ENCODE data around the gene UBR7.
A peak's percentile ranks its signal among the peaks of the same experiment; 100 is the strongest.
"Not testable (repeated sequence)": the region's sequence is repeated elsewhere in the genome, so short reads cannot be mapped to it uniquely, and the experiment has no call there.

The UBR7 gene

DNA sequence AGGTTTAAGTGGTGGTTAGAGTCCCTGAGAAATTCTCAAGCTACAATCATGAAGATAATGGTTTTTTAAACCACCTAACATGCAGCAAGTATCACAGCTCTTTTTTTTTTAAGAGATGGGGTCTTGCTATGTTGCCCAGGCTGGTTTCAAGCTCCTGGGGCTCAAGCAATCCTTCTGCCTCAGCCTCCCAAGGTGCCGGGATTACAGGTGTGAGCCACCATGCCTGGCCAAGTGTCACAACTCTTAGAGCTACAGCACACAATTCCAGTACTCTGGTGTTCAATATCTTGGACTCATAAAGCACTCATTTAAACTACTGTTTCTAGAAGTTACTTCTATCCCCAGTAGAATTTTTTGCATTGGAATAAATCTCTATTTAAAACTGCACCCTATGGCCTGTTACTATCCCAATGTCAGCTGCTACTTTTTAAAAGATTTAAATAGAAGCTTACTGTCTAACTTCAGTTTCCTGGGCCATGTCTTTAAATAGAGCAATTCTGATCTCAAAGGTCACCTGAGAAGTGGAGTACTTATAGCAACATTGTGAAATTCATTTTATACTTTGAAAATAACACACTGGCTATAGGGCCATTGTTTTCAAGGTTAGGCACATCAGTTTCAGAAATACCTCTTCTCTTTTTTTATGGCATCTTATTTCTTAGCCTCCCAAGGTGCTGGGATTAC lies 11.6 kb upstream of the UBR7 start:
- DNase-seq (ENCODE audit: low spot score): no peak

DNA sequence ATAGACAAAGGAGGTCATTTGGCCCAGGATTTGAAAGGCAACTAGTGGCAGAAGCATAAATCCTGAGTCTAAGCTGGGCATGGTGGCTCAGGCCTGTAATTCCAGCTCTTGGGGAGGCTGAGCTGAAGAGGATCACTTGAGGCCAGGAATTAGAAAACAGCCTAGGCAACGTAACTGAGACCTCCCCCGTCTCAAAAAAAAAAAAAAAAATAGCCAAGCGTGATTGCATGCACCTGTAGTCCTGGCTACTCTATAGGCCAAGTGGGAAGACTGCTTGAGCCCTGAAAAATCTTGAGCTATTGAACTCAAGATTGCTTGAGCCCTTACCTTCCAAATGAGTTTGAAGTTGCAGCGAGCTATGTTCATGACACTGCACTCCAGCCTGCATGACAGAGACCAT lies 8.0 kb upstream of the UBR7 start:
- no peak for DNase-seq (ENCODE audit: low spot score)

DNA sequence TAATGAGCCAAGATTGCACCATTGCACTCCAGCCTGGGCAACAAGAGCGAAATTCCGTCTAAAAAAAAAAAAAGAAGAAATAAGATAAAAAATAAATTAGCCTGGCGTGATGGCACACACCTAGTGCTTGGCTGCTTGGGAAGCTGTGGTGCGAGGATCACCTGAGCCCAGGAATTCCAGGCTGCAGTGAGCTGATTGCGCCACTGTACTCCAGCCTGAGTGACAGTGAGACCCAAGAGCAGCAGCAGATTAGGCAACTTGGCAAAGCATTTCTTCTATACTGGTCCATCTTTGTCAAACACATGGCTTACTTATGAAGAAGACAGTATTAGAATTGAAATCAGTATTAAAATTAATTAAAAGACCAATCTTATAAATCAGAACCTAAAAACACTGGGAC lies 6.5 kb upstream of the UBR7 start:
- no peak for DNase-seq (ENCODE audit: low spot score)

DNA sequence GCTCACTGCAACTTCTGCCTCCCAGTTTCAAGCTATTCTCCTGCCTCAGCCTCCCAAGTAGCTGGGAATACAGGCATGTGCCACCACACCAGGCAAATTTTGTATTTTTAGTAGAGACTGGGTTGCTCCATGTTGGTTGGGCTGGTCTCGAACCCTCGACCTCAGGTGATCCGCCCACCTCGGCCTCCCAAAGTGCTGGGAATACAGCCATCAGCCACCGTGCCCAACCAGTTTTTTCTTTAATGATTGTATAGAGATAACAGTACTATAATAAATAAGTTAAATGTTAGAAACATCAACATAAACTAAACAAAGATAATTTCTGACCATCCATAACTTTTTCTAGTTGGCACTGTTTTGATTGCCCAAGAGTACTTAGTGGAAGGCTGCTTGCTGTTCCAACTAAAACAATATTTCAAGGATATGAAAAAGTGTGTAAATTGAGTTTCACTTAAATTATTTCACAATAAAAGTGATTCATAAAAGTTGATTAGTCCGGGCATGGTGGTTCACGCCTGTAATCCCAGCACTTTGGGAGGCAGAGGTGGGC lies 5.8 kb upstream of the UBR7 start:
- no peak for DNase-seq (ENCODE audit: low spot score)

DNA sequence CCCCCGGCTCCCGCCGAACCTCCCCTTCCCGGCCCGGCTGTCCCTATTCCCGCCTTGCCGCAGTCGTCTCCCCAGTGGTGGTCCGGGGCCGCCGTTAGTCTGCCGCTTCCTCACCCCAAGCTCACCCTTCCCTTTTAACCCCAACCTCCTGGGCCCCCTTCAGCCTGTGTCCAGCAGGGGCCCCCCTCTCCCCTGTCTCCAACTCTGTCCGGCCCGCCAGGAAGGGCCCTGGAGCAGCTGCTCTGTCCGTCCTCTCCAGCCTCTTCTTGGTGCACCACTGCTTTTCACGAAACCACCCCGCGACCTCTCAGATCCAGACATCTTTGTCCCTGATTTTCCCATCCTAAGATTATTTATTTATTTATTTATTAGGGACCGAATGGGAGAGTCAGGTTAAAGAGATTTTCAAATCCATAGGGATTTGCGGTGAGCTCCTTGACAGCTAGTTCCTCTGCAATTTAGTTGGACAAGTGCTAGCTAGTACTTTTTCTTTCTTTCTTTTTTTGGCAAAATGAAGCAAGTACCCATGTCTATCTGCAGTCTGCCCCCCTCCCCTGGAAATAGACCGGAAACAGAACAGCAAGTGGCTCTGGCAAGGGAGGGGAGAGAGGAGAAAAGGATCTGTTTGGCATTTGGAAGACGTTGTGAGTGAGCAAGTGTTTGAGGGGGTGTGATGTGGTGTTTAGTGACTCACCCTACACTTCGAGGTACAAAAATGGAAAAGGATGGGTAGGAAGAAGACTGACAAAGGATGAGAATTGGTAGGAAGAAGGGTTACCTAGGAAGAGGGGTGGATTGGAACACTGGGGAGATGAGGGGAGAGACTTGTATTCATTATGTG lies 632 bp downstream of the UBR7 start:
- peak; percentile 50 for DNase-seq (ENCODE audit: low spot score)

DNA sequence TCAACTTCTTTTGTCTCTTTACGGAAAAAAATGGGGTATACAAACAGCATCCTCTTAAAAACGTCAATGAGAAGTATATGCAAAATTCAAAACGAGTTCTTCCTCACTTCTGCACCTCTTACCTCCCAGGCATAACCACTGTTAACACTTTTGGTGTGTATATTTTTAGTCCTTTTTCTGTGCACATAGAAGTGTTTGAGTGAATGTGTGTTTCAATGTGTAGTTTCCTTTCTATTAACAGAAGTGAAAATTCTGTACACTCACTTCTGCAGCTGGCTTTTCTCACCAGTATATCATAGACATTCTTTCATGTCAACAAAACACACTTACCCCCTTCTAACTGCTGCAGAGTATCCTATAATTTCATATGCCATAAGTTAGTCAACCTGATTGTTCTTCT lies 5.4 kb downstream of the UBR7 start:
- no peak for DNase-seq (ENCODE audit: low spot score)

DNA sequence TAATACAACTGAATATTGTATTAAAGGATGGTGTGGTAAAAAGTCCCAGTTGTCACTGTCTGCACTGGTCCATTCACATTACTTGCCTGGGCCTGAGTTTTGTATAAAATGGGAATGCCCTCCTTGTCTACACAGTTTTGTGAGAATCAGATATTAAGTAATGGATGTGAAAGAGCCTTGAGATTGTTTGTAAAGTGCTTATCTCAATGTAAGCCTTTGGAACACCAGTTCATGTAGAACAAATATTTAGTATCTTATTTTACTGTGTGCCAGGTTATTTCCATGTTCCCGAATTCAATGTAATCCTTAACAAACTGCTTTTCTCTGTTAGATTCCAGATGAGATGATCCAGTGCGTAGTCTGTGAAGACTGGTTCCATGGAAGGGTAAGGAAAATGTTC lies 7.5 kb downstream of the UBR7 start:
- no peak for DNase-seq (ENCODE audit: low spot score)

DNA sequence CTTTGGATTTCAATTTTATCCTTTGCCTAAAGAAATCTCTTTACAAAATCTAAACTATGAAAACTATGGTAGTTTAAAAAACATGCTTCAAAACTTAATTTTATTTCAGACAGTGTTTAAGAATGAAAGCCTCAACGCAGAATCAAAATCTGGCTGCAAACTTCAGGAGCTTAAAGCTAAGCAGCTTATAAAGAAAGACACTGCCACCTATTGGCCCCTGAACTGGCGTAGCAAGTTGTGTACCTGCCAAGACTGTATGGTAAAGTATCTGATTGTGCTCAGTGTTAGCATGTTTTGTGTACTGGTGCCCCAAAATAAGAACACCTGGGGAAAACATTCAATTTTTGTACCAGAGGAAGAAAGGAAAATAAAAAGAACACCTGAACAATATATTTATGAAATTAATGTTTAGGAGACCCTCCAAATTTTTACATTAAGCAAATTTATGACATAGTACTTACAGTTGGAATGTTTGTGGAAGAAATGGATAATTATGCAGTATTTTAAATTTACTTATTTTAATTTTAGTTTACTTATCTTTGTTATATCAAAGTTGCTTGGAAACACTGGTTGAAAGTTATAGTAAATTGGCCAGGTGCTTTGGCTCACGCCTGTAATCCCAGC lies 12.2 kb downstream of the UBR7 start:
- peak; percentile 59 for DNase-seq (ENCODE audit: low spot score)

DNA sequence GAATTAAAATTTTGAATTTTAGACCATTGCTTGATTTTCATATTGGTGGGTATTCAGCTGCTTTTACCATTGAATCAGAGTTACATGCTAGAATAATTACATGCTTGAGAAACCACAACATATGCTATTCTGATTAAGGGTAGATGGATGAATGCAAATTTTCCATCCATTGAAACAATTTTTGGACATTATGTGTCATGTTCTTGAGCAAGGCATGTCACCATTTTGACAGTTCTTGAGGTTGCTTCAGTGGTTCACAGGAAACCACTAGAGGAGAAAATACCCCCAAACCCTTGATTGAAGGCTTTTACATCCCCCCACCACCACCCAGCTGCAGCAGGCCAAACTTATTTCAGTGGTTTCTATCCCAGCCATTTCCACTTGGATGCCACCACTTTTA lies 13.5 kb downstream of the UBR7 start:
- no peak for DNase-seq (ENCODE audit: low spot score)

DNA sequence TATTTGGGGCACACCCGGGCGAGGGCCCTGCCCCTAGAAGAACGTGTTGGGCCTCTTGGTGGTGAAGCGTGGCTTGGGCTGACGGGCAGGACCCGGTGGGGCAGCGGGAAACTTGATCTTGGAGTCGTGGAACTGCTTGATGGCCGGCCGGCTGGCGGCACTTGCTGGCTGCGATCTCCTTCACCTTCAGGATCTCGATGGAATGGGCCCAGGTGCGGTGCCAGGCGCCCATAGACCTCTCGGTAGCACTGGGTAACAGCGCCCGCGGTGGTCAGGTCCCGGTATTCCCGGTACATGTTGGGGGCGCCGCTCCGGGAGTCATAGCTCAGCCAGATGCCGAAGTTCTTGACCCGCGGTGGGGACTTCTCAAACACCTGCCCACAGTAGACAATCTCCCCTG lies 16.5 kb downstream of the UBR7 start:
- no peak for DNase-seq (ENCODE audit: low spot score)

DNA sequence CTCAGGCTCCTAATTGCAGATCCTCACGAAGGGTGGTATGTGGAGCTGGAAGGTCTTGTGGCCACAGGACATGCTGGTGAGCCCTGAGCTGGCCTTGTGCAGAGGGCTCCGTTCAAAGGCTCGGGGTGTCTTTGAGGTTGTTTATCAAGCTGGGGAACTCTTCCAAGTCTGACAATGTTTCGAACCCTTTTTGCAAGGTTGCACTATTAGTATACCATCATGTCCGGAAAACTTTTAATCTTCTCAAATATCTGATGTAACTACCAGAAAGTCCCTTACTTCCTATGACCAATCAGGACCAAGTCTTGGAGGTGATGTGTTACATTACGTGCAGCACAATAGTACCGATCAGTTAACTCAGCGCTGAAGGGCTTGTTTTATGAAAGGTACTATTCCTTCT lies 21.5 kb downstream of the UBR7 start:
- no peak for DNase-seq (ENCODE audit: low spot score)

DNA sequence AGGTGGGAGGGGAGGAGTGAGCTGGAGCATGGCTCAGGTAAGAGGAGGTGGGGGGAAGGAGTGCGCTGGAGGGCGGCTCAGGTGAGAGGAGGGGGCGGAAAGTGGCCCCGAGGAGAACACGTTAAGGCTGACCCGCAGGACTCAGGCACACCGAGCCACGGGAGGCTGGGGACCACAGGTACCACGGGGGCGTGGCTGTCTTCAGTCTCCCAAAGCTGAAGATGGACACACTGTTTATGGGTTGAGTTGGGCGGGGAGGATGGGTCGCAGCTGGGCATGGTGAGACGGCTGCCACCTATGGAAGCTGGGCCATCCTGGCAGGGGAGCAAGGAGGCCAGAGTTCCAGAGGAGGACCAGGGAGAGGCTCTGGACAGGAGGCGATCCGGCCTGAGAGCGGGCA lies 23.5 kb downstream of the UBR7 start:
- no peak for DNase-seq (ENCODE audit: low spot score)

DNA sequence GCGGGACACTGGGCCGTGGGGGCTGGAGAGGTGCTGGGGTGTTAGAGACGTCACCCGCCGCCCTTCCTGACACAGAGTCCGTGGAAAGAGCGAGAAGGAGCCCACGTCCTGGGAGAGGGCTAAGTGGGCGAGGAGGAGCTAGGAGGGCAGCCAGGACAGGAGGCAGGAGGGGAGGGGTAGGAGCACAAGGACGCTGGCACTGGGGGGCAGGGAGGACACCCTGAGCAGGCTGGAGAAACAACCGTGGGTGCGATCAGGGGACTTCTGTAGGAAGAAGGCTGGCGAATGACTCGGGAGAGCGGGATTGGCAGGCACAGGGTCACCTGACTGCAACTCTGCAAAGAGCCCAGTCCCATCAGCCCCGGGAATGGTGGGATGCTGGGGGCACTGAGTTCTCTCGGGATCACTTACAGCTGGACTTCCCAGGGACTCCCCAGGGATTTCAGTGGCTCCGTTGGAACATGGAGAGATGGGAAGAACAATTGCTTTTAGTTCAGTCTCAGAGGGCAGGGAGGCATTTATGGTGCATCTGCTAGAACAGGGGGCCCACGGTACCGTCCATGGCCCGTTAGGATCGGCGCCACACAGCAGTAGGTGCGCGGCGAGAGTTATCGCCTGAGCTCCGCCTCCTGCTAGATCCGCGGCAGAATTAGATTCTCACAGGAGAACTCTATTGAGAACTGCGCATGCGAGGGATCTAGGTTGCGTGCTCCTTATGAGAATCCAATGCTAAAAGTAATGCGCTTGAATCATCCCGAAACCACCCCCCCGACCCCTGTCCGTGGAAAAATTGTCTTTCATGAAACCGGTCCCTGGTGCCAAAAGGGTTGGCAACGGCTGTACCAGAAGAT lies 24.3 kb downstream of the UBR7 start:
- DNase-seq (ENCODE audit: low spot score): peak; percentile 29

DNA sequence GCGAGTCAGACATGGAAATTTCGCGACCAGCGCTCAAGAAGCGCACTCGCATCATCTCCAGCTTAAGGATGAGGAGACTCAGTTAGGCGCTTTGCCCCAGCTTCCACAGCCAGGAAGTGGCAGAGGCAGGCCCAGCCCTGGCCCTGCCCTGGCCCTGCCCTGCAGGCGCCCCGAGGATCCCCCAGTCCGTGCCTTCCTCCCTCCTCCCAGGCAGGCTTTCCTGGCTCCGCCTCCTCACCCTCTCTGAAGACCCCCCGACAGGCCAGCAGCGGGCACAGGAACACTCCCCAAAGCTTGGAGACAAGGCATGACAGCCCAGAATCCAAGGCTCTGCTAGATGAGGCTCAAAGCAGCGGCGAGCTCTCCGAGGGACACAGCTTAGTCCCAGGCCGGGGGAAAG lies 25.1 kb downstream of the UBR7 start:
- no peak for DNase-seq (ENCODE audit: low spot score)

DNA sequence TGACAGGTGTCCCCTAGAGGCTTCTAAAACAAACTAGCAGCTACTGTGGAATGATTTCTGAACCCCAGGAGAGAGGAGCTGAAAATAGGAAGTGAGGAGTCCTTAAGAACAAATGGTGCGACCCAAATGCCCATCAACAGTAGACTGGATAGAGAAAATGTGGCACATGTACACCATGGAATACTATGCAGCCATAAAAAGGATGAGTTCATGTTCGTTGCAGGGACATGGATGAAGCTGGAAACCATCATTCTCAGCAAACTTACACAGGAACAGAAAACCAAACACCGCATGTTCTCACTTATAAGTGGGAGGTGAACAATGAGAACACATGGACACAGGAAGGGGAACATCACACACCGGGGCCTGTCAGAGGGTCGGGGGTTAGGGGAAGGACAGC lies 26.0 kb downstream of the UBR7 start:
- DNase-seq (ENCODE audit: low spot score): not testable (repeated sequence)

DNA sequence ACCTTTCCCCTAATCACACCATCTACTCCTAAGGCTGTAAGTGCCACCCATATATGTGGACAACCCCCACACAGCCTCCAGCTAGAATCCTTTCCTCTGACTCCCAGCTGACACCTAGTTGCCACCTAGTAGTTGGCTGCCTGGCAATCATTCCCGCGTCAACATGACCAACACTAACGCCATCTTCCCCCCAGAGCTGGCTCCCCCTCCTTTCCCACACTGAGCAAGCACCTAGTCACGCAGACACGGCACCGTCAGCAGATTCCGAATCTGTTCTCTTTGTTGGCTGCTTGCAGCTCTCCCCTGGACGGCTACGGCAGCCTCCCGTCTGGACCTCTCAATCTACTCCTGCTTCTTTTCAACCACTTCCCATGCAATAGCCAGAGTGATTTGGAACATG lies 27.7 kb downstream of the UBR7 start:
- DNase-seq (ENCODE audit: low spot score): no peak

DNA sequence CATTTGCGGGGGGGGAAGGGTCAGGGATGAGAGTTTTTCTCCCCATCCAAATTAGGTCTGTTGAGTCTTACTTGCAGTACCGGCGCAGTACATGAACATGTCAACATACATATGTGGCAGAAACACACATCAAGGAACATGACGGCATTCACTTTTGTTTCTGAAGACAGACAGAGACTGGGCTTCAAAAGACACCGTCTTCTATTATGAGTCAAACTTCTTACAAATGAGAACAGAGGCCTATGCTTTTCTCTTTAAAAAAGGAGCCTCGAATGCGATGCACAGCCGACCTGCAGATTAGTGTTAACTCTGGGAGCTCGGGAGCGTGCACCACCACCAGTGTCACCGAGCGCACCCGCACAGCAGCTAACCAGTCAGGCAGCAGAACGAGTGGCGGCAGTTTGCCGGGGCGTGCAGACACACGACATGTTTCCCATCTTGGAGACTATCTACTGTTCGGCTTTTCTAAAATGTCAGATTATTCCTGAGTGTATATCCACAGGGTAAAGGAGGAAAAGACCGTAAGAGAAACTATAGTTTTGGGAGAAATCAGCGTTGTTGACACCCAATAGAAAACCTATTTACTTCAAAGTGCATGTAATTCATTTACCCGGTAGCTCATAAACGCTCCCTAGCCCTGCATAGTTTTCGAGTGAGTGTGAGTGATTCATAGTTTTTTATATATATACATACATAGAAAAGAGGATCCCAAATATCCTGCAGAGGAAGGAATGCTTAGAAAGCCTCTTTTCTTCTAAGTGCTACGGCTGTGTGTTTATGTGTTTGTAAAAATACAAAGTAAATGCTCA lies 33.0 kb downstream of the UBR7 start:
- DNase-seq (ENCODE audit: low spot score): no peak

DNA sequence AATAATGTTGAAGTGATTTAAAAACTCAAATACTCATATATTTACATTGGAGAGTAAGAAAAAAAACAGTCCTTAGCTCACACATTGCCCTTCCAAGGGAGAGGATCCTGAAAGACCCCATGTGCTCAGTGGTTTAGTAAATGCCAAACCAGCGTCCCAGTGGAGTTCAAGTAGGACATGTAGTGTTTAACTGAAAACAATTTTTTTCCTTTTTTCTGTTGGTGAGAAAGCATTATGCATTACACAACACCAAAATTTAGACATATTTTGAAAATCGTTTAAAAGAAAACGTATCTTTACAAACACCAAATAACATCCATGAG lies 33.6 kb downstream of the UBR7 start:
- no peak for DNase-seq (ENCODE audit: low spot score)

DNA sequence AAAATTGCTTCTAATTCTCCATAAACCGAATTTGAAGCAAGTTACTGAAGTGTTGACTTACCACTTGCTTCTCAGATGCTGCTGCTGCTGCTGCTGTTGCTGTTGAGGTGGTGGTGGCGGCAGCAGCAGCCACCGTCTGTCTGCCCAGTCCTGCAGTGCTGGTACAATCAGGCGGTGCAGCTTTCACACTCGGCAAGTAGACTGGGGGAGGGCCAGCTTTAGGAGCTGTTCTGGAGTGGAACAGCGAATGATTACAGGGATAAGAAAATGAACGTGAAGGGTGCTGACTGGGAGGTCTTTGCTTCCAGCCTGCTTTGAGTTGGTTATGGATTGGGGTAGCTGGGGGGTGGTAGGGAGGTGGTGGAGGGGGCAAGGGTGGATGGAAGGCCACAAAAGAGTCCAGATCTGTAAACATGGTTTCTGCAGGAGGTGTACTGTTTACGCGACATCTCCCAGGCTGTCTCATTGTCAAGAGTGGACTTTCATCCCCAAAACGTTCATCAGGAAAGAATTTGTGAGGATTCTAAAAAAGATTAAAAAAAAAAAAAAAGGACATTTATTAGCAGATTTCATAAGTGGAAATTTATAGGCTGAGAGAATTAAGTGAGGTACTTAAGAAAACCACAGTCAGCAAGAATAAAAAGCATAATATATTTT lies 38.8 kb downstream of the UBR7 start:
- no peak for DNase-seq (ENCODE audit: low spot score)

DNA sequence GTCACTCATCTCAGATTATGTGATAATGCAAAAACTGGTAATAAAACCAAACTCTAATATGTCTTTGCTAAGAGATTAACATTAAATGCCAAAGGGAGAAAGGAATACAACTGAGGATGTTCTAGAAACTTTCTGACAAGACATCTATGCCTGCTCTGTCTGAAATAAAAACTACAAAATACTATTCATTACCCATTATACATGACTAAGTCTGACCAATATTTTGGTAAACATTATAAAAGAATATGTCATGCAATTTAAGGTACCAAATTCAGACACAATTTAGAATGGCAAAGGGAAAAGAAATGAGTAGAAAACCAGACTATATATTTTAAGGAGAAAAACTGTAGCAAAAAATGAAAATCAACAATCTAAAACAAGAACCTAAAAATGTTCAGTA lies 39.5 kb downstream of the UBR7 start:
- no peak for DNase-seq (ENCODE audit: low spot score)

Measured in pons (tissue), 1 donor.